PC-9 (cell line): ENCODE results near the gene KLF12.

Experiments used
- EZH2 ChIP-seq: fragments of 200-600 bp; sonication (generic); IDR thresholded peaks from 2 replicates; pipeline ENCODE4 v1.8.0; 2017; ENCODE audit warnings: antibody characterized with exemption, low read depth
- TF ChIP-seq, protein P1 (sequence below): fragments of 200-600 bp; sonication (generic); conservative IDR thresholded peaks from 2 replicates; pipeline ENCODE4 v1.6.1; 2017; ENCODE audit warnings: mixed run types, antibody characterized with exemption, mild to moderate bottlenecking, moderate library complexity

DNA sequence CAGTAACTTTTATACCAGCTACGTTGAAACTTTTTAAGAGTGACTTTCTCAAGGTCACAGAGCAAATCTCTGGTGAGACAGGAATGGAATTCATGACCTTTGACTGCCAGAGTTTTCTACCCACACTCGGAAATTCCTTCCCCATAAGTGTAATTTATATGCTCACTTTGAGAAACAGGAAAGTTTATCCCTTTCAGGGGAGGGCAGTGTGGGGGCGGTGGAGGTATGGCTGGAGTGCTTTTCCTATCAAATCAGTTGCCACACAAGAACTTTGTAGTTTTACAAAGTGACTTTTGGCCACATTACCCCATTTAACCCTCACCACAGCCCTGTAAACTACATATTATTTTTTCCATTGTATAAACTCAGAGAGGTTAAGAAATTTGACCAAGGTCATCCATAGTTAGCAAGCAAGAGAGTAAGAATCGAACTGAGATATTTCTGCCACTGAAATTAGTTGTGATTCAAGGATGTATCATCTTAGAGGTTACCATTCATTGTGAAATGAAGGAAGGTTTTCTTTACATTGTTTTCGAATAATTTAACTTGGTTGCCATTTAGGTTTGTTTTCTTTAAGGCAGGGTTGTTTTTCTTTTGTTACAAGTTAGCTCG is 5.9 kb downstream of the KLF12 start:
- TF ChIP-seq, protein P1, sequence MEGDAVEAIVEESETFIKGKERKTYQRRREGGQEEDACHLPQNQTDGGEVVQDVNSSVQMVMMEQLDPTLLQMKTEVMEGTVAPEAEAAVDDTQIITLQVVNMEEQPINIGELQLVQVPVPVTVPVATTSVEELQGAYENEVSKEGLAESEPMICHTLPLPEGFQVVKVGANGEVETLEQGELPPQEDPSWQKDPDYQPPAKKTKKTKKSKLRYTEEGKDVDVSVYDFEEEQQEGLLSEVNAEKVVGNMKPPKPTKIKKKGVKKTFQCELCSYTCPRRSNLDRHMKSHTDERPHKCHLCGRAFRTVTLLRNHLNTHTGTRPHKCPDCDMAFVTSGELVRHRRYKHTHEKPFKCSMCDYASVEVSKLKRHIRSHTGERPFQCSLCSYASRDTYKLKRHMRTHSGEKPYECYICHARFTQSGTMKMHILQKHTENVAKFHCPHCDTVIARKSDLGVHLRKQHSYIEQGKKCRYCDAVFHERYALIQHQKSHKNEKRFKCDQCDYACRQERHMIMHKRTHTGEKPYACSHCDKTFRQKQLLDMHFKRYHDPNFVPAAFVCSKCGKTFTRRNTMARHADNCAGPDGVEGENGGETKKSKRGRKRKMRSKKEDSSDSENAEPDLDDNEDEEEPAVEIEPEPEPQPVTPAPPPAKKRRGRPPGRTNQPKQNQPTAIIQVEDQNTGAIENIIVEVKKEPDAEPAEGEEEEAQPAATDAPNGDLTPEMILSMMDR = no peak
- TF ChIP-seq EZH2 = no peak
